ENCODE results near the gene ELF5. TPM values are rescaled to one million over a fixed set of nuclear protein-coding genes. Genes with fewer than 3 reads are reported as not detected.

The ELF5 gene
- total and polyA plus RNA-seq, 2 donors (not counting 3 experiments of a cell fraction or from before 2014, with no cell fraction given): not detected

DNA sequence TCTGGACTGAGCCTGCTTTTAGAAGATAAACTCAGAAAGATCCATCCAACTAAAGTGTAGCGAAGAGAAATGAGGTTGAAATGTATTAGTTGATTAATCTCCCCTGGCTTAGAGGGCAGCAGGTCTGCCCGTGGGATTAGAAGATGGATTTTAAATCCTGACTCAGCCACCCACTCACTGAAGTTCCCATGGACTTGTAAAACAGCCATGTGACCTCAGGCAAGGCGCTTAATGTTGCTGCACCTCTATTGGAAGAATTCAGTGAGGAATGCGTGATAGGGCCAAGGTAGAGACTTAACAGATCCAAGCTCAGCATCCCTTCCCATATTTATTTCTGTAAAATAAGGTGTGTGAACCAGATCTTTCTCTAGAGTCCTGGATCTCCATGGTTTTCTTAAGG, 45.1 kb upstream of the ELF5 start:
- CTCF ChIA-PET: no interaction called here
- no peaks in the 10 kb centered on the region for H3K9me3 ChIP-seq (replicated peaks; ENCODE audit: control insufficient read depth, insufficient read depth, low read length)
- no peak for FAIRE-seq
- POLR2A ChIA-PET: no interaction called here
- H3K79me2 ChIP-seq (ENCODE audit: control insufficient read depth, insufficient read depth, low read length): no peaks in the 10 kb centered on the region
- H3K36me3 ChIP-seq (ENCODE audit: control insufficient read depth in 2 of 2, extremely low read depth in 1 of 2, insufficient read depth in 2 of 2, low read length in 2 of 2): no peaks in the 10 kb centered on the region
- H3K27me3 ChIP-seq (ENCODE audit: control insufficient read depth in 2 of 2, insufficient read depth in 2 of 2, low read length in 2 of 2): peaks cover 2 to 7% of the 10 kb centered on the region in 2 experiments
- intact Hi-C loops (cut with micrococcal nuclease): no loop called here
- no peaks in the 10 kb centered on the region for H3K9me1 ChIP-seq (replicated peaks; ENCODE audit: control insufficient read depth, extremely low read depth, insufficient read depth, low read length)
- H2AFZ ChIP-seq (ENCODE audit: low read depth, low read length): no peak overlapping the region
- dilution Hi-C loops (cut with MboI; ENCODE audit: extremely low pct_ligation_motif_present, low sequenced_read_pairs): no loop called here
- no peak overlapping the region for H3K9ac ChIP-seq (replicated peaks; ENCODE audit: extremely low read depth, insufficient read depth, low read length)
- H3K27ac ChIP-seq (ENCODE audit: insufficient read depth, low read depth, low read length): no peak overlapping the region
- H4K20me1 ChIP-seq (replicated peaks; ENCODE audit: control insufficient read depth, extremely low read depth, insufficient read depth, low read length): no peaks in the 10 kb centered on the region
- H3K4me1 ChIP-seq (ENCODE audit: control insufficient read depth, extremely low read depth, insufficient read depth, low read length): no peaks in the 10 kb centered on the region
- no TSS peak for BruUV-seq (replicated peaks)
- H3K4me2 ChIP-seq (ENCODE audit: insufficient read depth, low read length): no peak overlapping the region
- no peak for DNase-seq (ENCODE audit: low read depth, low spot score)
- no peak overlapping the region for H3K4me3 ChIP-seq (replicated peaks in 1 of 3; ENCODE audit: insufficient read depth in 1 of 3, low read depth in 1 of 3, low read length in 3 of 3)
- TF ChIP-seq EZH2 (IDR thresholded peaks at IDR 0.05; ENCODE audit: borderline replicate concordance, low read depth, low read length, severe bottlenecking) (no peak), JUN (IDR thresholded peaks at IDR 0.05; ENCODE audit: borderline replicate concordance, insufficient read depth, insufficient read length, low read depth) (no peak), GATA2 (IDR thresholded peaks at IDR 0.05; ENCODE audit: insufficient read depth, insufficient read length, low read depth, low read length) (no peak), FOS (IDR thresholded peaks at IDR 0.05; ENCODE audit: borderline replicate concordance, insufficient read depth, low read length) (no peak), POLR2A (IDR thresholded peaks at IDR 0.05; ENCODE audit: low read depth, low read length) (no peak), POLR2AphosphoS5 (IDR thresholded peaks at IDR 0.05; ENCODE audit: insufficient read depth, low read depth, low read length) (no peak), MYC (IDR thresholded peaks at IDR 0.05; ENCODE audit: low read depth, low read length) (no peak)
- TF ChIP-seq, protein P1, sequence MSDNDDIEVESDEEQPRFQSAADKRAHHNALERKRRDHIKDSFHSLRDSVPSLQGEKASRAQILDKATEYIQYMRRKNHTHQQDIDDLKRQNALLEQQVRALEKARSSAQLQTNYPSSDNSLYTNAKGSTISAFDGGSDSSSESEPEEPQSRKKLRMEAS (IDR thresholded peaks at IDR 0.05; ENCODE audit: insufficient read depth, insufficient read length): no peak
- TF ChIP-seq, protein P2, sequence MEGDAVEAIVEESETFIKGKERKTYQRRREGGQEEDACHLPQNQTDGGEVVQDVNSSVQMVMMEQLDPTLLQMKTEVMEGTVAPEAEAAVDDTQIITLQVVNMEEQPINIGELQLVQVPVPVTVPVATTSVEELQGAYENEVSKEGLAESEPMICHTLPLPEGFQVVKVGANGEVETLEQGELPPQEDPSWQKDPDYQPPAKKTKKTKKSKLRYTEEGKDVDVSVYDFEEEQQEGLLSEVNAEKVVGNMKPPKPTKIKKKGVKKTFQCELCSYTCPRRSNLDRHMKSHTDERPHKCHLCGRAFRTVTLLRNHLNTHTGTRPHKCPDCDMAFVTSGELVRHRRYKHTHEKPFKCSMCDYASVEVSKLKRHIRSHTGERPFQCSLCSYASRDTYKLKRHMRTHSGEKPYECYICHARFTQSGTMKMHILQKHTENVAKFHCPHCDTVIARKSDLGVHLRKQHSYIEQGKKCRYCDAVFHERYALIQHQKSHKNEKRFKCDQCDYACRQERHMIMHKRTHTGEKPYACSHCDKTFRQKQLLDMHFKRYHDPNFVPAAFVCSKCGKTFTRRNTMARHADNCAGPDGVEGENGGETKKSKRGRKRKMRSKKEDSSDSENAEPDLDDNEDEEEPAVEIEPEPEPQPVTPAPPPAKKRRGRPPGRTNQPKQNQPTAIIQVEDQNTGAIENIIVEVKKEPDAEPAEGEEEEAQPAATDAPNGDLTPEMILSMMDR (IDR thresholded peaks at IDR 0.05; ENCODE audit: extremely low read depth in 1 of 2, insufficient read depth in 1 of 2, low read depth in 1 of 2, low read length in 2 of 2): no peak

Data from endothelial cell of umbilical vein (primary cell).